Trophoblast cell (in vitro differentiated cells and primary cell): Measurements from ENCODE around the gene RASSF6.
A peak's percentile ranks its signal among the peaks of the same experiment; 100 is the strongest.

ENCODE experiments used
- DNase-seq, 2 donors: peaks; one replicate each; pipeline ENCODE4 v3.0.0-alpha.2; 2016
- H2AFZ ChIP-seq: 2 replicates; pipeline ENCODE4 v1.6.1; 2013; ENCODE audit warnings: low read length, moderate library complexity, mild to moderate bottlenecking; ENCODE audit not compliant: insufficient read depth, poor library complexity
- H2AK5ac ChIP-seq: 2 replicates; pipeline ENCODE4 v1.6.1; 2013; ENCODE audit warnings: mild to moderate bottlenecking, low read length
- H2BK120ac ChIP-seq: 2 replicates; pipeline ENCODE4 v1.6.1; 2013; ENCODE audit warnings: low read length, mild to moderate bottlenecking, moderate library complexity; ENCODE audit not compliant: insufficient read depth, poor library complexity
- H2BK12ac ChIP-seq: 2 replicates; pipeline ENCODE4 v1.6.1; 2013; ENCODE audit warnings: mild to moderate bottlenecking, low read length, moderate library complexity
- H2BK5ac ChIP-seq: 2 replicates; pipeline ENCODE4 v1.6.1; 2013; ENCODE audit warnings: low read length, low read depth, moderate library complexity, mild to moderate bottlenecking; ENCODE audit not compliant: poor library complexity
- H3K14ac ChIP-seq: 2 replicates; pipeline ENCODE4 v1.6.1; 2013; ENCODE audit warnings: mild to moderate bottlenecking, low read length
- H3K18ac ChIP-seq: 2 replicates; pipeline ENCODE4 v1.6.1; 2013; ENCODE audit warnings: mild to moderate bottlenecking, low read length
- H3K23ac ChIP-seq: 2 replicates; pipeline ENCODE4 v1.6.1; 2013; ENCODE audit warnings: low read length
- H3K27ac ChIP-seq: 2 replicates; pipeline ENCODE4 v1.5.1; 2013; ENCODE audit warnings: low read depth, mild to moderate bottlenecking, inconsistent platforms, low read length, moderate library complexity
- H3K27me3 ChIP-seq: 2 replicates; pipeline ENCODE4 v1.6.1; 2013; ENCODE audit warnings: inconsistent platforms, mild to moderate bottlenecking, low read length, moderate library complexity; ENCODE audit not compliant: insufficient read depth
- H3K36me3 ChIP-seq, 2 experiments: 1 replicate in 1 of 2; 2 replicates in 1 of 2; pipeline ENCODE4 v1.6.1; 2013; ENCODE audit warnings: low read length in 2 of 2, mild to moderate bottlenecking in 2 of 2, moderate library complexity in 1 of 2; ENCODE audit not compliant: insufficient read depth in 2 of 2, control insufficient read depth in 1 of 2
- H3K4ac ChIP-seq: 2 replicates; pipeline ENCODE4 v1.6.1; 2013; ENCODE audit warnings: low read depth, mild to moderate bottlenecking, low read length, moderate library complexity
- H3K4me1 ChIP-seq, 2 experiments: 1 replicate in 1 of 2; 2 replicates in 1 of 2; pipeline ENCODE4 v1.6.1; 2013; ENCODE audit warnings: low read length in 2 of 2, mild to moderate bottlenecking in 2 of 2, moderate library complexity in 1 of 2; ENCODE audit not compliant: insufficient read depth in 2 of 2, control insufficient read depth in 1 of 2
- H3K4me2 ChIP-seq: 2 replicates; pipeline ENCODE4 v1.6.1; 2013; ENCODE audit warnings: inconsistent platforms, mild to moderate bottlenecking, low read length, moderate library complexity
- H3K4me3 ChIP-seq: 2 replicates; pipeline ENCODE4 v1.5.1; 2013; ENCODE audit warnings: mild to moderate bottlenecking, low read depth, low read length, inconsistent platforms
- H3K79me1 ChIP-seq: one replicate; pipeline ENCODE4 v1.6.1; 2013; ENCODE audit warnings: low read length
- H3K79me2 ChIP-seq: 2 replicates; pipeline ENCODE4 v1.6.1; 2013; ENCODE audit warnings: low read length, mild to moderate bottlenecking; ENCODE audit not compliant: control insufficient read depth, insufficient read depth, poor library complexity
- H3K9ac ChIP-seq: 2 replicates; pipeline ENCODE4 v1.6.1; 2013; ENCODE audit warnings: mild to moderate bottlenecking, low read length
- H3K9me3 ChIP-seq: 2 replicates; pipeline ENCODE4 v1.6.1; 2013; ENCODE audit warnings: low read depth, mild to moderate bottlenecking, control low read depth, inconsistent platforms, low read length; ENCODE audit not compliant: insufficient read depth
- H4K12ac ChIP-seq: 2 replicates; pipeline ENCODE4 v1.6.1; 2013; ENCODE audit warnings: low read depth, mild to moderate bottlenecking, low read length, moderate library complexity
- H4K8ac ChIP-seq: 2 replicates; pipeline ENCODE4 v1.6.1; 2013; ENCODE audit warnings: low read depth, mild to moderate bottlenecking, low read length, moderate library complexity
- H4K91ac ChIP-seq: one replicate; pipeline ENCODE4 v1.6.1; 2013; ENCODE audit warnings: low read depth, mild to moderate bottlenecking, low read length, moderate library complexity
- WGBS: extraction: QIAGEN DNeasy Blood & Tissue Kit; methylation state at CpG from one replicate; pipeline ENCODE4 v1.1.7; 2013; ENCODE audit warnings: missing lambda C conversion rate; ENCODE audit not compliant: insufficient read length, insufficient coverage; ENCODE audit errors: extremely low coverage; 5-methylcytosine and 5-hydroxymethylcytosine counted together

Gene RASSF6

DNA sequence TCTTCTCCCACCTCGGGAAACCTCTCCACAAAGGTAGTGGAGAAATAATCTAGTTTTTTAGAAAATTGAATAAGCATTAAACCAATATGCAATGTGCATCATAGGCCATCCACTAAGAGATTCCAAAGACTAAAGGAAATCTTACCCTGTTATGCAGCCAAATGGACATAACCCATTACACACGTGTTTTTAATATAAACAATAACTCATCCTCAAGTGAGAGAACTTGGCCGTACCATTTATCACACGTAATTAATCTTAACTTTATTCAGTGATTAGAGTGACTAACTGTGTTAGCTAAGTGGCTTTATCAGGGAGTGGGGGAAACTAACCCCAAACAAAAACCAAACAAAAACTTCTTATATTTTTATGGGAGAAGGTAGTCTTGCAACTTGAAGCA is 80.8 kb downstream of the RASSF6 start:
- H3K4ac ChIP-seq, result no peak overlapping the region
- H3K9me3 ChIP-seq, result no peaks in the 10 kb centered on the region
- H3K79me2 ChIP-seq, result no peaks in the 10 kb centered on the region
- WGBS, result no CpG with 5 or more reads among the region's 4 CpGs
- no peak overlapping the region for H3K4me3 ChIP-seq
- H2BK120ac ChIP-seq, result no peak overlapping the region
- H2AK5ac ChIP-seq, result no peak overlapping the region
- H3K27me3 ChIP-seq, result no peaks in the 10 kb centered on the region
- H4K8ac ChIP-seq, result no peak overlapping the region
- no peak overlapping the region for H3K4me2 ChIP-seq
- no peaks in the 10 kb centered on the region for H3K36me3 ChIP-seq
- no peak overlapping the region for H2BK5ac ChIP-seq
- no peak for DNase-seq
- H3K14ac ChIP-seq, result no peak overlapping the region
- no peak overlapping the region for H2AFZ ChIP-seq
- H3K79me1 ChIP-seq, result no peaks in the 10 kb centered on the region
- H3K4me1 ChIP-seq, result no peaks in the 10 kb centered on the region
- no peak overlapping the region for H3K18ac ChIP-seq
- no peak overlapping the region for H3K9ac ChIP-seq
- no peak overlapping the region for H3K23ac ChIP-seq
- no peak overlapping the region for H2BK12ac ChIP-seq
- H4K12ac ChIP-seq, result no peak overlapping the region
- no peak overlapping the region for H3K27ac ChIP-seq
- H4K91ac ChIP-seq, result no peak overlapping the region

DNA sequence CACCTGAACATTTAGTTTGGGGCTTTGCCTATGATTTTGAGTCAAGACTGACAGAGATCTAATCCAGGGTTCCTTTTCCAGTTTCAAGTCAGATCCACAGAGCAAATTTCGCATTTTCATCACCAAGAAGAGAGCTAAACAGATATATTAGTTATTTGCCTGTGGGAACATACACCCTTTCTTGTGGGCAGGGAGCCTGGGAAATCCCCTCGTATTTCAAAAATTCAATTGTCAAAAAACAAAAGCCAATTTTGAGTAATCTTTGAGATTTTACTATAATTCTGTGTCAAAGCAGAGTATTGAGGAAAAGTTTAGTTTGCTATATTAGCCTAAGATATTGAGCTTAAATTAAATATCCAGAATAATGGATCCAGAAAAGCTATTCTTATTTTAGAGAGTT is 82.1 kb downstream of the RASSF6 start:
- H3K27me3 ChIP-seq, result no peaks in the 10 kb centered on the region
- H2BK5ac ChIP-seq, result no peak overlapping the region
- H3K27ac ChIP-seq, result no peak overlapping the region
- H3K23ac ChIP-seq, result no peak overlapping the region
- no peak overlapping the region for H3K18ac ChIP-seq
- H4K12ac ChIP-seq, result peak overlapping the region; percentile 30
- no peak for DNase-seq
- H2AFZ ChIP-seq, result no peak overlapping the region
- no peak overlapping the region for H3K14ac ChIP-seq
- no peak overlapping the region for H3K9ac ChIP-seq
- no peak overlapping the region for H4K8ac ChIP-seq
- H3K79me1 ChIP-seq, result no peaks in the 10 kb centered on the region
- H3K9me3 ChIP-seq, result no peaks in the 10 kb centered on the region
- H3K4me3 ChIP-seq, result no peak overlapping the region
- no peak overlapping the region for H3K4ac ChIP-seq
- no peaks in the 10 kb centered on the region for H3K36me3 ChIP-seq
- no CpG with 5 or more reads among the region's 2 CpGs for WGBS
- no peaks in the 10 kb centered on the region for H3K4me1 ChIP-seq
- no peak overlapping the region for H2BK12ac ChIP-seq
- H3K4me2 ChIP-seq, result no peak overlapping the region
- no peak overlapping the region for H2AK5ac ChIP-seq
- H3K79me2 ChIP-seq, result no peaks in the 10 kb centered on the region
- no peak overlapping the region for H2BK120ac ChIP-seq
- no peak overlapping the region for H4K91ac ChIP-seq

- no peak overlapping the region for H4K91ac ChIP-seq
- H3K27ac ChIP-seq, result no peak overlapping the region
- no peak overlapping the region for H3K4ac ChIP-seq
- no peaks in the 10 kb centered on the region for H3K79me2 ChIP-seq
- no peak overlapping the region for H2AK5ac ChIP-seq
- H3K4me1 ChIP-seq, result no peaks in the 10 kb centered on the region
- H3K4me2 ChIP-seq, result no peak overlapping the region
- no peak overlapping the region for H3K14ac ChIP-seq
- H3K4me3 ChIP-seq, result no peak overlapping the region
- H3K18ac ChIP-seq, result no peak overlapping the region
- H3K36me3 ChIP-seq, result no peaks in the 10 kb centered on the region
- no peak overlapping the region for H4K8ac ChIP-seq
- H2AFZ ChIP-seq, result no peak overlapping the region
- no peaks in the 10 kb centered on the region for H3K27me3 ChIP-seq
- H2BK120ac ChIP-seq, result no peak overlapping the region
- H3K9ac ChIP-seq, result no peak overlapping the region
- no peak overlapping the region for H3K23ac ChIP-seq
- H4K12ac ChIP-seq, result no peak overlapping the region
- no peaks in the 10 kb centered on the region for H3K79me1 ChIP-seq
- no CpG with 5 or more reads among the region's 2 CpGs for WGBS
- no peak overlapping the region for H2BK12ac ChIP-seq
- no peaks in the 10 kb centered on the region for H3K9me3 ChIP-seq
- no peak overlapping the region for H2BK5ac ChIP-seq
- DNase-seq, result no peak
Measured at GRCh38 chr4:73533515-73534422, 86.5 kb downstream of the RASSF6 start.

DNA sequence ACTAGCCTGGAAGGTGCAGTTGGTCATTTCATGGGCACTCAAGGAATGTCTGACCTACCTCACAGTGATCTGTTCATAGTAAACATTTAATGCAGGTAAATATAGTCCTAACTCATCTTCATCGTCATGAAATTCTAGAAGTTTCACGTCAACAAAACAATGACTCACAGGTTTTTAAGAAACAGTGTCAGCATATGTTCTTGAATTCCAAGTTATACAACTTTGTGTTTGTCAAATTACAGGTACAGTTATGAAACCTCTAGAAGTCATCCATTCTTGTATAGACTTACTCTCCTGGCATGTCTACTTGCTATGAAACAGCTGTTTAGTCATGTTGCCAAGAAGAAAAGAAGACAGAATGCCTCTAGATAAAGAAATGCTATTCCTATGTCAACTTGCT is 92.1 kb downstream of the RASSF6 start:
- H4K91ac ChIP-seq, result no peak overlapping the region

More for the DNA sequence above, 92.1 kb downstream of the RASSF6 start:
- Histone ChIP-seq H3K9ac (no peak overlapping the region), H3K14ac (no peak overlapping the region), H4K12ac (no peak overlapping the region), H3K9me3 (no peaks in the 10 kb centered on the region), H3K27me3 (no peaks in the 10 kb centered on the region), H3K4me3 (no peak overlapping the region), H2AFZ (no peak overlapping the region), H2AK5ac (no peak overlapping the region), H3K18ac (no peak overlapping the region), H3K4me1 (no peaks in the 10 kb centered on the region), H3K27ac (no peak overlapping the region), H3K4ac (no peak overlapping the region), H3K79me2 (no peaks in the 10 kb centered on the region), H3K79me1 (no peaks in the 10 kb centered on the region), H3K4me2 (no peak overlapping the region), H3K23ac (no peak overlapping the region), H2BK5ac (no peak overlapping the region), H2BK12ac (no peak overlapping the region), H2BK120ac (no peak overlapping the region), H3K36me3 (no peaks in the 10 kb centered on the region), H4K8ac (no peak overlapping the region)
- peak in 1 of 2 donors; percentile 31 for DNase-seq
- no CpG with 5 or more reads among the region's 2 CpGs for WGBS
